Uterus (tissue), 4 donors: ENCODE measurements around the gene SMIM10L2A. TPM values are rescaled to one million over a fixed set of nuclear protein-coding genes. Genes with fewer than 3 reads are reported as not detected.
"Not testable (repeated sequence)": the region's sequence is repeated elsewhere in the genome, so short reads cannot be mapped to it uniquely, and the experiment has no call there.

Experiments
- DNase-seq, 2 donors: peaks; one replicate each; pipeline ENCODE4 v3.0.0-alpha.2; 2019 to 2020
- H3K27ac ChIP-seq, 2 donors: fragments of 200-600 bp; sonication (generic); 1 replicate in 1 of 2; 2 replicates in 1 of 2; pipeline ENCODE4 v1.5.1; 2016 to 2018
- H3K27me3 ChIP-seq, 2 donors: fragments of 200-600 bp; sonication (generic); one replicate each; pipeline ENCODE4 v1.5.1; 2018 to 2019; ENCODE audit warnings: control low read depth in 1 of 2
- H3K36me3 ChIP-seq, 2 donors: fragments of 200-600 bp; sonication (generic); one replicate each; pipeline ENCODE4 v1.5.1; 2019; ENCODE audit warnings: control low read depth in 1 of 2
- H3K4me1 ChIP-seq, 2 donors: fragments of 200-600 bp; sonication (generic); one replicate each; pipeline ENCODE4 v1.5.1; 2018 to 2019; ENCODE audit warnings: control low read depth in 1 of 2
- H3K4me3 ChIP-seq, 2 donors: fragments of 200-600 bp; sonication (generic); 1 replicate in 1 of 2; 2 replicates in 1 of 2; pipeline ENCODE4 v1.5.1; 2018 to 2019; ENCODE audit warnings: mild to moderate bottlenecking in 1 of 2
- H3K9me3 ChIP-seq, 2 donors: fragments of 200-600 bp; sonication (generic); one replicate each; pipeline ENCODE4 v1.5.1; 2019; ENCODE audit warnings: control low read depth in 1 of 2
- CTCF ChIP-seq, 4 experiments: fragments of 200-600 bp in 2 of 4; fragments of 450-650 bp in 2 of 4; sonication (generic) in 2 of 4; IDR thresholded peaks; one replicate each; pipeline ENCODE4 v1.5.1; 2016 to 2019; ENCODE audit warnings: antibody characterized with exemption in 4 of 4, mild to moderate bottlenecking in 2 of 4, moderate library complexity in 1 of 4
- POLR2A ChIP-seq, 2 donors: fragments of 450-650 bp; IDR thresholded peaks; one replicate each; pipeline ENCODE4 v1.6.1; 2016; ENCODE audit warnings: antibody characterized with exemption in 2 of 2, mild to moderate bottlenecking in 1 of 2, moderate library complexity in 1 of 2
- intact Hi-C: fragments of 100-400 bp; cut with DNase I; formaldehyde crosslinking; loops from one replicate; pipeline ENCODE4 v1.15.1; 2023; ENCODE audit warnings: low total_unique reads
- total RNA-seq, 4 donors: library from RNA; depleted of rRNA in 3 of 4; stranded (reverse); fragments of >200 nt in 3 of 4; gene quantifications; one replicate each; pipeline versions ENCODE4 v1.1.0 to v1.2.4, GENCODE V29; 2014 to 2023
- donor health status: DM: yes; HTN: yes; CAD: no.

Gene SMIM10L2A
- total RNA-seq, 4 donors from 2014 or later = 0.26 to 3.5 (median 2.8) TPM; not detected in 1

GRCh38 chrX:135421537-135421931 is 210 bp upstream of the SMIM10L2A start:
- peak overlapping the region; percentile 19 to 45 for H3K4me3 ChIP-seq
- no peaks in the 10 kb centered on the region for H3K27me3 ChIP-seq
- no peaks in the 10 kb centered on the region for H3K9me3 ChIP-seq
- H3K27ac ChIP-seq = no peak overlapping the region
- H3K4me1 ChIP-seq = no peaks in the 10 kb centered on the region
- intact Hi-C loops = no loop called here
- TF ChIP-seq CTCF (IDR thresholded peaks at IDR 0.05) = no peak
- peak in 1 of 2 donors; percentile 17 for TF ChIP-seq POLR2A (IDR thresholded peaks at IDR 0.05)
- DNase-seq = peak; percentile 84 to 85
- H3K36me3 ChIP-seq = no peaks in the 10 kb centered on the region

- intact Hi-C loops = not testable (repeated sequence)
These were observed 1.0 kb downstream of the SMIM10L2A start for GRCh38 chrX:135422810-135423168.

GRCh38 chrX:135423173-135423864 is 1.6 kb downstream of the SMIM10L2A start:
- H3K9me3 ChIP-seq, intact Hi-C loops, H3K27ac ChIP-seq, H3K4me1 ChIP-seq, H3K36me3 ChIP-seq, H3K4me3 ChIP-seq, DNase-seq, H3K27me3 ChIP-seq: not testable (repeated sequence)

More at GRCh38 chrX:135422810-135423168, 1.0 kb downstream of the SMIM10L2A start:
- H3K4me3 ChIP-seq = peak overlapping the region; percentile 19 to 45
- H3K27me3 ChIP-seq, H3K4me1 ChIP-seq, DNase-seq, H3K36me3 ChIP-seq, H3K27ac ChIP-seq, H3K9me3 ChIP-seq: not testable (repeated sequence)

GRCh38 chrX:135424469-135424868 is 2.7 kb downstream of the SMIM10L2A start:
- Histone ChIP-seq H3K36me3 (no peaks in the 10 kb centered on the region), H3K4me1 (no peaks in the 10 kb centered on the region), H3K9me3 (no peaks in the 10 kb centered on the region), H3K27me3 (no peaks in the 10 kb centered on the region), H3K4me3 (no peak overlapping the region), H3K27ac (no peak overlapping the region)
- no peak for DNase-seq
- intact Hi-C loops = no loop called here
- no peak for TF ChIP-seq CTCF (IDR thresholded peaks at IDR 0.05)

GRCh38 chrX:135425026-135425965 is 3.6 kb downstream of the SMIM10L2A start:
- H3K27me3 ChIP-seq = no peaks in the 10 kb centered on the region
- no peaks in the 10 kb centered on the region for H3K4me1 ChIP-seq
- no peaks in the 10 kb centered on the region for H3K36me3 ChIP-seq
- TF ChIP-seq CTCF (IDR thresholded peaks at IDR 0.05) = no peak
- TF ChIP-seq POLR2A (IDR thresholded peaks at IDR 0.05) = no peak
- no peak overlapping the region for H3K27ac ChIP-seq
- H3K4me3 ChIP-seq = no peak overlapping the region
- no peak for DNase-seq
- H3K9me3 ChIP-seq = no peaks in the 10 kb centered on the region
- intact Hi-C loops = no loop called here

- Histone ChIP-seq H3K4me3 (no peak overlapping the region), H3K36me3 (no peaks in the 10 kb centered on the region), H3K4me1 (no peaks in the 10 kb centered on the region), H3K27me3 (no peaks in the 10 kb centered on the region), H3K27ac (no peak overlapping the region), H3K9me3 (no peaks in the 10 kb centered on the region)
- TF ChIP-seq POLR2A (IDR thresholded peaks at IDR 0.05) = no peak
- TF ChIP-seq CTCF (IDR thresholded peaks at IDR 0.05) = no peak
- no peak for DNase-seq
- intact Hi-C loops = no loop called here
These were observed 7.7 kb downstream of the SMIM10L2A start for GRCh38 chrX:135429429-135429828.
